Psoas muscle (tissue), 8 donors: ENCODE measurements around the gene EFHD2. TPM values are rescaled to one million over a fixed set of nuclear protein-coding genes. Genes with fewer than 3 reads are reported as not detected.

Source experiments
- ATAC-seq, 4 donors: fragments of 200-7000 bp; cut with Tn5 transposase; one replicate each; pipeline ENCODE4 v1.9.1; 2020; ENCODE audit warnings: moderate library complexity in 3 of 4, mild to moderate bottlenecking in 2 of 4
- DNase-seq, 2 donors: peaks; one replicate each; pipeline ENCODE4 v3.0.0-alpha.2; 2020
- H3K27ac ChIP-seq: fragments of 200-600 bp; one replicate; pipeline ENCODE4 v1.8.0; 2022
- H3K27me3 ChIP-seq, 3 donors: fragments of 200-600 bp in 1 of 3; one replicate each; pipeline versions ENCODE4 v1.6.1 to v1.8.0; 2013 to 2022; ENCODE audit warnings: low read length in 2 of 3, mild to moderate bottlenecking in 2 of 3, moderate library complexity in 1 of 3; ENCODE audit not compliant: insufficient read depth in 3 of 3
- H3K36me3 ChIP-seq, 2 donors: fragments of 200-600 bp in 1 of 2; one replicate each; pipeline versions ENCODE4 v1.6.1 to v1.8.0; 2013 to 2022; ENCODE audit warnings: low read depth in 1 of 2, mild to moderate bottlenecking in 1 of 2, moderate library complexity in 1 of 2; ENCODE audit not compliant: insufficient read depth in 1 of 2
- H3K4me1 ChIP-seq: fragments of 200-600 bp; one replicate; pipeline ENCODE4 v1.8.0; 2022
- H3K4me3 ChIP-seq: fragments of 200-600 bp; one replicate; pipeline ENCODE4 v1.8.0; 2022; ENCODE audit warnings: mild to moderate bottlenecking
- H3K9me3 ChIP-seq: fragments of 200-600 bp; one replicate; pipeline ENCODE4 v1.8.0; 2022
- CTCF ChIP-seq: fragments of 200-600 bp; IDR thresholded peaks from one replicate; pipeline ENCODE4 v1.8.0; 2022; ENCODE audit warnings: antibody characterized with exemption
- WGBS, 3 donors: extraction: QIAGEN DNeasy Blood & Tissue Kit; methylation state at CpG; one replicate each; pipeline versions ENCODE4 v1.1.6 to v1.1.7; 2013; 5-methylcytosine and 5-hydroxymethylcytosine counted together
- intact Hi-C, 2 donors: fragments of 100-400 bp; cut with DNase I; formaldehyde crosslinking; loops; one replicate each; pipeline versions ENCODE4 v1.11.0 to v1.14.2; 2022
- polyA plus RNA-seq, 3 donors: library from polyadenylated mRNA; stranded (reverse); fragments of 200-250 nt; gene quantifications; one replicate each; pipeline ENCODE4 v1.2.3, GENCODE V29; 2013
- total RNA-seq, 4 donors: library from RNA; stranded (reverse); fragmentation: NEBNext Ultra II Directional in 2 of 4; extraction: Animal tissue kit (Norgen Biotek cat#: 25700) in 2 of 4; gene quantifications; one replicate each; pipeline versions ENCODE4 v1.2.1 to v1.2.4, GENCODE V29; 2021 to 2023
- donor health status: healthy with polysubstance abuse.
- donor health status: DM: no; HTN: no; CAD: no; lungs with moderate emphysema.
- donor health status: Bipolar disorder and iron deficiency.
- donor health status: healthy.
- donor health status: DM: yes; HTN: yes; CAD: no.
- donor health status: DM: no; HTN: no; CAD: no.
- donor health status: DM: no; HTN: no; CAD: no.
- donor health status: DM: yes; HTN: yes; CAD: no.

EFHD2 gene
- total and polyA plus RNA-seq, 7 donors = 2.3 to 6.9 (median 5.4) TPM

- TF ChIP-seq CTCF = no peak
- DNase-seq (no peak), ATAC-seq (no peak)
- H3K27me3 ChIP-seq = peaks cover 0 to 31% (median 0%) of the 10 kb centered on the region in 3 donors
- 84 to 88% (median 85%) methylated on average over 26 of the region's 26 CpGs for WGBS, 3 donors
- no peak overlapping the region for H3K27ac ChIP-seq
- no peak overlapping the region for H3K4me3 ChIP-seq
- no peaks in the 10 kb centered on the region for H3K9me3 ChIP-seq
- intact Hi-C loops = no loop called here
- H3K4me1 ChIP-seq = no peaks in the 10 kb centered on the region
- H3K36me3 ChIP-seq = no peaks in the 10 kb centered on the region
These were observed 26.8 kb upstream of the EFHD2 start for GRCh38 chr1:15382601-15383518.

GRCh38 chr1:15383810-15384209 is 25.9 kb upstream of the EFHD2 start:
- Histone ChIP-seq H3K9me3 (no peaks in the 10 kb centered on the region), H3K4me3 (no peak overlapping the region), H3K4me1 (no peaks in the 10 kb centered on the region), H3K27ac (no peak overlapping the region), H3K36me3 (no peaks in the 10 kb centered on the region), H3K27me3 (peaks cover 0 to 36% (median 0%) of the 10 kb centered on the region in 3 donors)
- 95 to 99% (median 96%) methylated on average over 5 of the region's 5 CpGs for WGBS, 3 donors
- TF ChIP-seq CTCF = no peak
- intact Hi-C loops = no loop called here
- DNase-seq = no peak
- no peak for ATAC-seq

GRCh38 chr1:15384301-15384901 is 25.3 kb upstream of the EFHD2 start:
- no peak for TF ChIP-seq CTCF
- H3K36me3 ChIP-seq = no peaks in the 10 kb centered on the region
- whole genome bisulfite sequencing, 3 donors = 67 to 73% (median 67%) methylated on average over 20 of the region's 20 CpGs
- no peak overlapping the region for H3K4me3 ChIP-seq
- DNase-seq (no peak), ATAC-seq (no peak)
- H3K9me3 ChIP-seq = no peaks in the 10 kb centered on the region
- peaks cover 0 to 41% (median 0%) of the 10 kb centered on the region in 3 donors for H3K27me3 ChIP-seq
- H3K27ac ChIP-seq = no peak overlapping the region
- intact Hi-C loops = no loop called here
- H3K4me1 ChIP-seq = no peaks in the 10 kb centered on the region

- ATAC-seq (no peak), DNase-seq (no peak)
- 94 to 95% (median 94%) methylated on average over 3 of the region's 3 CpGs for WGBS, 3 donors
- Histone ChIP-seq H3K27ac (no peak overlapping the region), H3K36me3 (no peaks in the 10 kb centered on the region), H3K9me3 (no peaks in the 10 kb centered on the region), H3K4me3 (no peak overlapping the region), H3K4me1 (no peaks in the 10 kb centered on the region), H3K27me3 (peaks cover 0 to 46% (median 0%) of the 10 kb centered on the region in 3 donors)
- TF ChIP-seq CTCF = no peak
- intact Hi-C loops = no loop called here
These were observed 24.3 kb upstream of the EFHD2 start for GRCh38 chr1:15385420-15385819.
